Measurements from ENCODE around the gene TCEAL1.

TCEAL1 gene

GRCh38 chrX:103678199-103678993 lies 49.6 kb downstream of the TCEAL1 start:
- DNase-seq (ENCODE audit: low read depth in 2 of 2): no peak
